HEK293T (cell line): ENCODE measurements around the gene ZFYVE16.
A peak's percentile ranks its signal among the peaks of the same experiment; 100 is the strongest.

Experiments
- CTCF ChIA-PET: fragments of 350-600 bp; formaldehyde crosslinking; extraction: SDS; loops from one replicate; lab custom pipeline; 2021; ENCODE audit warnings: antibody characterized with exemption, inconsistent platforms; lab: Yijun Ruan, JAX
- POLR2A ChIA-PET: fragments of 350-600 bp; formaldehyde crosslinking; extraction: SDS; loops from one replicate; lab custom pipeline; 2020; ENCODE audit warnings: antibody characterized with exemption, inconsistent platforms; lab: Yijun Ruan, JAX
- DNase-seq: peaks from one replicate; pipeline ENCODE4 v3.0.0; 2012; ENCODE audit warnings: mixed read lengths; ENCODE audit errors: extremely low spot score
- ARNT ChIP-seq: fragments of 450-650 bp; IDR thresholded peaks from 2 replicates; pipeline ENCODE4 v1.6.1; 2017; ENCODE audit warnings: mild to moderate bottlenecking
- BHLHE40 ChIP-seq: fragments of 450-650 bp; IDR thresholded peaks from 2 replicates; pipeline ENCODE4 v1.6.1; 2016; ENCODE audit warnings: mild to moderate bottlenecking, moderate library complexity, borderline replicate concordance
- ELF4 ChIP-seq: fragments of 450-650 bp; IDR thresholded peaks from 2 replicates; pipeline ENCODE4 v1.6.1; 2017; ENCODE audit warnings: antibody characterized with exemption
- FOXA1 ChIP-seq: fragments of 450-650 bp; IDR thresholded peaks from 2 replicates; pipeline ENCODE4 v1.6.1; 2016; ENCODE audit warnings: mild to moderate bottlenecking
- FOXM1 ChIP-seq: fragments of 450-650 bp; IDR thresholded peaks from 2 replicates; pipeline ENCODE4 v1.6.1; 2017; ENCODE audit warnings: mild to moderate bottlenecking, borderline replicate concordance
- HDGF ChIP-seq: fragments of 450-650 bp; IDR thresholded peaks from 2 replicates; pipeline ENCODE4 v1.6.1; 2017; ENCODE audit warnings: antibody characterized with exemption, borderline replicate concordance
- L3MBTL2 ChIP-seq: fragments of 450-650 bp; conservative IDR thresholded peaks from 2 replicates; pipeline ENCODE4 v1.6.1; 2016; ENCODE audit warnings: mild to moderate bottlenecking
- LEF1 ChIP-seq: fragments of 450-650 bp; IDR thresholded peaks from 2 replicates; pipeline ENCODE4 v1.6.1; 2017; ENCODE audit warnings: mild to moderate bottlenecking, borderline replicate concordance
- NFRKB ChIP-seq: fragments of 450-650 bp; IDR thresholded peaks from 2 replicates; pipeline ENCODE4 v1.6.1; 2016; ENCODE audit warnings: mild to moderate bottlenecking, moderate library complexity
- SP1 ChIP-seq: fragments of 450-650 bp; IDR thresholded peaks from 2 replicates; pipeline ENCODE4 v1.6.1; 2017
- SUZ12 ChIP-seq: fragments of 450-650 bp; IDR thresholded peaks from 2 replicates; pipeline ENCODE4 v1.6.1; 2016; ENCODE audit warnings: mild to moderate bottlenecking
- TARDBP ChIP-seq: fragments of 450-650 bp; IDR thresholded peaks from 2 replicates; pipeline ENCODE4 v1.6.1; 2016
- ZNF384 ChIP-seq: fragments of 450-650 bp; IDR thresholded peaks from 2 replicates; pipeline ENCODE4 v1.6.1; 2016
- TF ChIP-seq, protein P1 (sequence below): fragments of 450-650 bp; IDR thresholded peaks from 2 replicates; pipeline ENCODE4 v1.6.1; 2016

The ZFYVE16 gene

DNA sequence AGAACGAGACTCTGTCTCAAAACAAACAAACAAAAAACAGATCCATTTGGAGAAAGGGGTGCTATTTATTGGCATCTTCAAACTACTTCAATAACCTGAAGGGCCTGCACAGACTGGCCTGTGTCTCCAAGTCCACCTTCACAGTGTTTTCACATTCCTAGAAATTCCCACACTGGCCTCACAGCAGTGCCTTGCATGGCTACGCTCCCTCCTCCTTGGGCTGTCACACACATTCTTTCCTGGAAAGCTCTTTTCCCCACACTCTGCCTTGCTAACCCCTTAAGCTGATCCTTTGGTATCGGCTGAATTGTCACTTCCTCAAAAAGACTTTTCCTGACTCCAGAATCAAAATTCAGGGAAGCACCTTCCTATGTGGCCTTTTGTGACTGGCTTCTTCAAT, 99.8 kb downstream of the ZFYVE16 start:
- POLR2A ChIA-PET = interaction anchor here (0.7 kb wide), 1 partner anchor 15 kb away, joined by 3 read pairs; no protein-coding TSS in a partner anchor
- DNase-seq = no peak
- CTCF ChIA-PET = no interaction called here
- no peak for TF ChIP-seq SUZ12
- TF ChIP-seq SP1 = no peak
- no peak for TF ChIP-seq HDGF
- TF ChIP-seq L3MBTL2 = no peak
- TF ChIP-seq BHLHE40 = no peak
- TF ChIP-seq TARDBP = no peak
- TF ChIP-seq, protein P1, sequence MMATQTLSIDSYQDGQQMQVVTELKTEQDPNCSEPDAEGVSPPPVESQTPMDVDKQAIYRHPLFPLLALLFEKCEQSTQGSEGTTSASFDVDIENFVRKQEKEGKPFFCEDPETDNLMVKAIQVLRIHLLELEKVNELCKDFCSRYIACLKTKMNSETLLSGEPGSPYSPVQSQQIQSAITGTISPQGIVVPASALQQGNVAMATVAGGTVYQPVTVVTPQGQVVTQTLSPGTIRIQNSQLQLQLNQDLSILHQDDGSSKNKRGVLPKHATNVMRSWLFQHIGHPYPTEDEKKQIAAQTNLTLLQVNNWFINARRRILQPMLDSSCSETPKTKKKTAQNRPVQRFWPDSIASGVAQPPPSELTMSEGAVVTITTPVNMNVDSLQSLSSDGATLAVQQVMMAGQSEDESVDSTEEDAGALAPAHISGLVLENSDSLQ = no peak
- TF ChIP-seq ELF4 = no peak
- no peak for TF ChIP-seq FOXM1
- no peak for TF ChIP-seq FOXA1
- TF ChIP-seq NFRKB = no peak
- no peak for TF ChIP-seq ARNT
- no peak for TF ChIP-seq ZNF384

DNA sequence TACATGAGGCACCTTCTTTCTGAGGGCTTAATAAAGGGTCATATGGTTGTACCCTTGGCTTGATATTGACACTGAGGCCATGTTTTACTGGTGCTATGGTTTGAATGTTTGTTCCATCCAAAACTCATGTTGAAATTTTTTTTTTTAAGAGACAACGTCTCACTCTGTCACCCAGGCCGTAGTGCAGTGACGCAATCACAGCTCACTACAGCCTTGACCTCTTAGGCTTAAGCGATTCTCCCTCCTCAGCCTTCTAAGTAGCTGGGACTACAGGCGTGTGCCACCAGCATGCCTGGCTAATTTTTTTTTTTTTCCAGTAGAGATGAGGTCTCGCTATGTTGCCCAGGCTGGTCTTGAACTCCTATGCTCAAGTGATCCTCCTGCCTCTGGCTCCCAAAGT, 101.0 kb downstream of the ZFYVE16 start:
- TF ChIP-seq SUZ12 (no peak), ELF4 (no peak), HDGF (no peak), FOXM1 (no peak)
- POLR2A ChIA-PET = no interaction called here
- DNase-seq = no peak
- CTCF ChIA-PET = no interaction called here

- CTCF ChIA-PET = no interaction called here
- POLR2A ChIA-PET = no interaction called here
- TF ChIP-seq LEF1 (no peak), TARDBP (no peak), HDGF (no peak), BHLHE40 (no peak), L3MBTL2 (no peak)
- TF ChIP-seq, protein P1 = no peak
- no peak for DNase-seq
These were observed 101.5 kb downstream of the ZFYVE16 start for GRCh38 chr5:80509362-80509761.

DNA sequence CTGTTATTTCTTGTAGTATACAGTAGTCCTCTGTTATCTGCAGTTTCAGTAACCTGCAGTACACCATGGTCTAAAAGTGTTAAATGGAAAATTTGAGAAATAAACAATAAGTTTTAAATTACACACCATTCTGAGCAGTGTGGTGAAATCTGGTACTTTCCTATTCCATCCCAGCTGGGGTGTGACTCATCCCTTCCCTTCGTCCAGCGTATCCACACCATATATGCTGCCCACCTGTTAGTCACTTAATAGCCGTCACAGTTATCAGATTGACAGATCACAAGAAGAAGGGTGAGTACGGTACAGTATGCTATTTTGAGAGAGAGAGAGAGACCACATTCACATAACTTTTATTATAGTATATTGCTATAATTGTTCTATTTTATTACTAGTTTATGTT, 109.0 kb downstream of the ZFYVE16 start:
- ChIA-PET CTCF (no interaction called here), POLR2A (no interaction called here)
- DNase-seq = peak; percentile 14
- TF ChIP-seq TARDBP = no peak
- TF ChIP-seq NFRKB = no peak
- TF ChIP-seq, protein P1 = 0 out of 2 replicates have a peak, but pooled peaks have one; percentile 20
